ENCODE results near the gene RPL10A. TPM values are rescaled to one million over a fixed set of nuclear protein-coding genes. Genes with fewer than 3 reads are reported as not detected.

Gene RPL10A
- polyA plus RNA-seq, 4 donors: 724 to 2,603 (median 2,051) TPM

- FAIRE-seq (no peak), DNase-seq (no peak)
- Histone ChIP-seq H3K4me1 (ENCODE audit: control insufficient read depth in 3 of 3, insufficient read depth in 2 of 3, low read depth in 1 of 3, low read length in 2 of 3) (peaks cover 0 to 9% (median 0%) of the 10 kb centered on the region in 3 donors), H3K36me3 (ENCODE audit: control insufficient read depth in 3 of 3, insufficient read depth in 2 of 3, low read depth in 1 of 3, low read length in 3 of 3) (peaks cover 3 to 91% (median 5%) of the 10 kb centered on the region in 3 donors), H3K9me3 (ENCODE audit: control insufficient read depth in 2 of 2, insufficient read depth in 1 of 2, low read depth in 1 of 2, low read length in 1 of 2) (no peaks in the 10 kb centered on the region), H3K4me3 (ENCODE audit: low read depth in 1 of 3, low read length in 3 of 3) (no peak overlapping the region), H3K27me3 (ENCODE audit: control insufficient read depth in 3 of 3, insufficient read depth in 3 of 3, low read length in 3 of 3) (no peaks in the 10 kb centered on the region), H3K27ac (ENCODE audit: low read depth in 1 of 3, low read length in 2 of 3) (no peak overlapping the region)
These were observed 5.6 kb downstream of the RPL10A start for GRCh38 chr6:35473850-35474130.

- FAIRE-seq: no peak
- no peaks in the 10 kb centered on the region for H3K27me3 ChIP-seq (ENCODE audit: control insufficient read depth in 3 of 3, insufficient read depth in 3 of 3, low read length in 3 of 3)
- 85 to 87% (median 86%) methylated on average over 12 to 14 of the region's 14 CpGs for WGBS, 3 donors
- no peak overlapping the region for H3K4me3 ChIP-seq (ENCODE audit: low read depth in 1 of 3, low read length in 3 of 3)
- H3K27ac ChIP-seq (ENCODE audit: low read depth in 1 of 3, low read length in 2 of 3): no peak overlapping the region
- H3K36me3 ChIP-seq (ENCODE audit: control insufficient read depth in 3 of 3, insufficient read depth in 2 of 3, low read depth in 1 of 3, low read length in 3 of 3): peaks cover 5 to 91% (median 6%) of the 10 kb centered on the region in 3 donors
- H3K9me3 ChIP-seq (ENCODE audit: control insufficient read depth in 2 of 2, insufficient read depth in 1 of 2, low read depth in 1 of 2, low read length in 1 of 2): no peaks in the 10 kb centered on the region
- no peak for DNase-seq
- H3K4me1 ChIP-seq (ENCODE audit: control insufficient read depth in 3 of 3, insufficient read depth in 2 of 3, low read depth in 1 of 3, low read length in 2 of 3): peaks cover 0 to 9% (median 0%) of the 10 kb centered on the region in 3 donors
These were observed 6.1 kb downstream of the RPL10A start for GRCh38 chr6:35474131-35474941.

GRCh38 chr6:35474942-35475570 lies 6.9 kb downstream of the RPL10A start:
- FAIRE-seq (no peak), DNase-seq (no peak)
- H3K4me1 ChIP-seq (ENCODE audit: control insufficient read depth in 3 of 3, insufficient read depth in 2 of 3, low read depth in 1 of 3, low read length in 2 of 3): peaks cover 0 to 5% (median 0%) of the 10 kb centered on the region in 3 donors
- H3K9me3 ChIP-seq (ENCODE audit: control insufficient read depth in 2 of 2, insufficient read depth in 1 of 2, low read depth in 1 of 2, low read length in 1 of 2): no peaks in the 10 kb centered on the region
- H3K4me3 ChIP-seq (ENCODE audit: low read depth in 1 of 3, low read length in 3 of 3): no peak overlapping the region
- 90 to 92% (median 92%) methylated on average over 20 of the region's 20 CpGs for WGBS, 3 donors
- no peak overlapping the region for H3K27ac ChIP-seq (ENCODE audit: low read depth in 1 of 3, low read length in 2 of 3)
- peaks cover 5 to 91% (median 8%) of the 10 kb centered on the region in 3 donors for H3K36me3 ChIP-seq (ENCODE audit: control insufficient read depth in 3 of 3, insufficient read depth in 2 of 3, low read depth in 1 of 3, low read length in 3 of 3)
- H3K27me3 ChIP-seq (ENCODE audit: control insufficient read depth in 3 of 3, insufficient read depth in 3 of 3, low read length in 3 of 3): no peaks in the 10 kb centered on the region

- Histone ChIP-seq H3K27me3 (ENCODE audit: control insufficient read depth in 3 of 3, insufficient read depth in 3 of 3, low read length in 3 of 3) (no peaks in the 10 kb centered on the region), H3K9me3 (ENCODE audit: control insufficient read depth in 2 of 2, insufficient read depth in 1 of 2, low read depth in 1 of 2, low read length in 1 of 2) (no peaks in the 10 kb centered on the region), H3K4me1 (ENCODE audit: control insufficient read depth in 3 of 3, insufficient read depth in 2 of 3, low read depth in 1 of 3, low read length in 2 of 3) (peaks cover 0 to 2% (median 0%) of the 10 kb centered on the region in 3 donors), H3K27ac (ENCODE audit: low read depth in 1 of 3, low read length in 2 of 3) (no peak overlapping the region), H3K4me3 (ENCODE audit: low read depth in 1 of 3, low read length in 3 of 3) (no peak overlapping the region), H3K36me3 (ENCODE audit: control insufficient read depth in 3 of 3, insufficient read depth in 2 of 3, low read depth in 1 of 3, low read length in 3 of 3) (peaks cover 5 to 91% (median 8%) of the 10 kb centered on the region in 3 donors)
- FAIRE-seq (no peak), DNase-seq (no peak)
- WGBS, 3 donors: 58 to 86% (median 73%) methylated on average over 4 of the region's 4 CpGs
These were observed 7.4 kb downstream of the RPL10A start for GRCh38 chr6:35475573-35475972.

- Histone ChIP-seq H3K27ac (ENCODE audit: low read depth in 1 of 3, low read length in 2 of 3) (no peak overlapping the region), H3K4me1 (ENCODE audit: control insufficient read depth in 3 of 3, insufficient read depth in 2 of 3, low read depth in 1 of 3, low read length in 2 of 3) (no peaks in the 10 kb centered on the region), H3K36me3 (ENCODE audit: control insufficient read depth in 3 of 3, insufficient read depth in 2 of 3, low read depth in 1 of 3, low read length in 3 of 3) (peaks cover 5 to 92% (median 8%) of the 10 kb centered on the region in 3 donors), H3K4me3 (ENCODE audit: low read depth in 1 of 3, low read length in 3 of 3) (no peak overlapping the region), H3K27me3 (ENCODE audit: control insufficient read depth in 3 of 3, insufficient read depth in 3 of 3, low read length in 3 of 3) (no peaks in the 10 kb centered on the region), H3K9me3 (ENCODE audit: control insufficient read depth in 2 of 2, insufficient read depth in 1 of 2, low read depth in 1 of 2, low read length in 1 of 2) (no peaks in the 10 kb centered on the region)
- WGBS, 3 donors: 62 to 77% (median 72%) methylated on average over 14 of the region's 14 CpGs
- FAIRE-seq (no peak), DNase-seq (no peak)
These were observed 7.8 kb downstream of the RPL10A start for GRCh38 chr6:35476004-35476403.

- Histone ChIP-seq H3K36me3 (ENCODE audit: control insufficient read depth in 3 of 3, insufficient read depth in 2 of 3, low read depth in 1 of 3, low read length in 3 of 3) (peaks cover 5 to 93% (median 8%) of the 10 kb centered on the region in 3 donors), H3K27me3 (ENCODE audit: control insufficient read depth in 3 of 3, insufficient read depth in 3 of 3, low read length in 3 of 3) (no peaks in the 10 kb centered on the region), H3K4me3 (ENCODE audit: low read depth in 1 of 3, low read length in 3 of 3) (no peak overlapping the region), H3K9me3 (ENCODE audit: control insufficient read depth in 2 of 2, insufficient read depth in 1 of 2, low read depth in 1 of 2, low read length in 1 of 2) (no peaks in the 10 kb centered on the region), H3K27ac (ENCODE audit: low read depth in 1 of 3, low read length in 2 of 3) (no peak overlapping the region), H3K4me1 (ENCODE audit: control insufficient read depth in 3 of 3, insufficient read depth in 2 of 3, low read depth in 1 of 3, low read length in 2 of 3) (no peaks in the 10 kb centered on the region)
- no peak for DNase-seq
- no peak for FAIRE-seq
- WGBS, 3 donors: 86 to 89% (median 88%) methylated on average over 8 of the region's 8 CpGs
These were observed 8.8 kb downstream of the RPL10A start for GRCh38 chr6:35477028-35477427.

- DNase-seq (no peak), FAIRE-seq (no peak)
- Histone ChIP-seq H3K4me1 (ENCODE audit: control insufficient read depth in 3 of 3, insufficient read depth in 2 of 3, low read depth in 1 of 3, low read length in 2 of 3) (no peaks in the 10 kb centered on the region), H3K27me3 (ENCODE audit: control insufficient read depth in 3 of 3, insufficient read depth in 3 of 3, low read length in 3 of 3) (no peaks in the 10 kb centered on the region), H3K27ac (ENCODE audit: low read depth in 1 of 3, low read length in 2 of 3) (no peak overlapping the region), H3K36me3 (ENCODE audit: control insufficient read depth in 3 of 3, insufficient read depth in 2 of 3, low read depth in 1 of 3, low read length in 3 of 3) (peaks cover 5 to 95% (median 8%) of the 10 kb centered on the region in 3 donors), H3K9me3 (ENCODE audit: control insufficient read depth in 2 of 2, insufficient read depth in 1 of 2, low read depth in 1 of 2, low read length in 1 of 2) (no peaks in the 10 kb centered on the region), H3K4me3 (ENCODE audit: low read depth in 1 of 3, low read length in 3 of 3) (no peak overlapping the region)
- WGBS, 3 donors: 89 to 96% (median 92%) methylated on average over 5 of the region's 5 CpGs
These were observed 9.5 kb downstream of the RPL10A start for GRCh38 chr6:35477551-35478179.

- Histone ChIP-seq H3K27me3 (ENCODE audit: control insufficient read depth in 3 of 3, insufficient read depth in 3 of 3, low read length in 3 of 3) (no peaks in the 10 kb centered on the region), H3K9me3 (ENCODE audit: control insufficient read depth in 2 of 2, insufficient read depth in 1 of 2, low read depth in 1 of 2, low read length in 1 of 2) (no peaks in the 10 kb centered on the region), H3K27ac (ENCODE audit: low read depth in 1 of 3, low read length in 2 of 3) (no peak overlapping the region), H3K36me3 (ENCODE audit: control insufficient read depth in 3 of 3, insufficient read depth in 2 of 3, low read depth in 1 of 3, low read length in 3 of 3) (peaks cover 5 to 95% (median 9%) of the 10 kb centered on the region in 3 donors), H3K4me3 (ENCODE audit: low read depth in 1 of 3, low read length in 3 of 3) (no peak overlapping the region), H3K4me1 (ENCODE audit: control insufficient read depth in 3 of 3, insufficient read depth in 2 of 3, low read depth in 1 of 3, low read length in 2 of 3) (no peaks in the 10 kb centered on the region)
- no peak for DNase-seq
- WGBS, 3 donors: 92 to 95% (median 93%) methylated on average over 7 of the region's 7 CpGs
- FAIRE-seq: no peak
These were observed 10.1 kb downstream of the RPL10A start for GRCh38 chr6:35478259-35478658.
